MCF 10A (cell line): ENCODE data around the gene ZNF146. TPM values are rescaled to one million over a fixed set of nuclear protein-coding genes. Genes with fewer than 3 reads are reported as not detected.

Experiments
- BruUV-seq: library from RNA; stranded (reverse); fragments of 400-500 nt; replicated peaks from 2 replicates; lab custom pipeline; 2021; lab: Mats Ljungman, UMichigan
- CTCF ChIA-PET: fragments of 300-600 bp; sonication (Branson Sonifier 250); formaldehyde crosslinking; extraction: SDS; loops from one replicate; lab custom pipeline; 2021; ENCODE audit warnings: antibody characterized with exemption, inconsistent platforms; lab: Yijun Ruan, JAX
- POLR2A ChIA-PET: fragments of 300-600, 350-650 bp; sonication (Branson Sonifier 250); formaldehyde crosslinking; extraction: SDS; loops from one replicate; lab custom pipeline; 2020; ENCODE audit warnings: antibody characterized with exemption, inconsistent platforms; lab: Yijun Ruan, JAX
- DNase-seq: peaks from one replicate; pipeline ENCODE4 v3.0.0-alpha.2; 2018; ENCODE audit not compliant: unreplicated experiment
- H3K27ac Mint-ChIP-seq: one replicate; pipeline ENCODE4 v1.8.0; 2022; ENCODE audit warnings: mild to moderate bottlenecking, low read depth, mixed read lengths; ENCODE audit not compliant: unreplicated experiment
- H3K27me3 Mint-ChIP-seq: one replicate; pipeline ENCODE4 v1.8.0; 2022; ENCODE audit warnings: mixed read lengths; ENCODE audit not compliant: insufficient read depth, unreplicated experiment
- H3K36me3 Mint-ChIP-seq: one replicate; pipeline ENCODE4 v1.8.0; 2022; ENCODE audit warnings: mild to moderate bottlenecking, moderate library complexity, mixed read lengths; ENCODE audit not compliant: insufficient read depth, unreplicated experiment
- H3K4me1 Mint-ChIP-seq: one replicate; pipeline ENCODE4 v1.8.0; 2022; ENCODE audit warnings: mixed read lengths; ENCODE audit not compliant: insufficient read depth, unreplicated experiment
- H3K4me3 Mint-ChIP-seq: one replicate; pipeline ENCODE4 v1.8.0; 2022; ENCODE audit warnings: mild to moderate bottlenecking, moderate library complexity, mixed read lengths; ENCODE audit not compliant: unreplicated experiment
- H3K9me3 Mint-ChIP-seq: one replicate; pipeline ENCODE4 v1.8.0; 2022; ENCODE audit warnings: mixed read lengths; ENCODE audit not compliant: unreplicated experiment
- CTCF ChIP-seq: fragments of 200-600 bp; IDR thresholded peaks from one replicate; pipeline ENCODE4 v1.8.0; 2022; ENCODE audit warnings: antibody characterized with exemption, mild to moderate bottlenecking; ENCODE audit not compliant: unreplicated experiment
- intact Hi-C: fragments of 100-400 bp; cut with micrococcal nuclease; formaldehyde crosslinking; loops from 2 replicates; pipeline ENCODE4 v1.14.1; 2022
- total RNA-seq: library from RNA; stranded (reverse); gene quantifications from 2 replicates; pipeline ENCODE4 v1.2.3, GENCODE V29; 2022

Gene ZNF146
- total RNA-seq, 1 experiment from 2014 or later: 132 TPM

DNA sequence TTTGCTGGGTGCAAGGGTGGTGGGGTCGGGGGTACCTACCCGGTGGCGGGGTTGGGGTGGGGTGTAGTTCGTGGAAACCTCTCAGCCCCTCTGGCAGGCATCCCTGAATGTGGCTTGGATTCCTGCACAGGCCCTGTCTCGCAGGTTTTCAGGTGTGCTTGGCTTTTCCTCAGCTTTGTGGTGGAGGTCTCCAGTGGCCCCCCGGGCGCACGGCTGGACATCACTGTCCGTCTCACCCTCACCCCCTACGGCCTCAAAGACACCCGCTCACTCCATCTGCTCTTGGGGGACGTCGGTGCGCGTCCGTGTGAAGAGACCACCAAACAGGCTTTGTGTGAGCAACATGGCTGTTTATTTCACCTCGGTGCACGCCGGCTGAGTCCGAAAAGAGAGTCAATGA lies 44.3 kb downstream of the ZNF146 start:
- no peak overlapping the region for H3K4me3 Mint-ChIP-seq
- intact Hi-C loops: no loop called here

DNA sequence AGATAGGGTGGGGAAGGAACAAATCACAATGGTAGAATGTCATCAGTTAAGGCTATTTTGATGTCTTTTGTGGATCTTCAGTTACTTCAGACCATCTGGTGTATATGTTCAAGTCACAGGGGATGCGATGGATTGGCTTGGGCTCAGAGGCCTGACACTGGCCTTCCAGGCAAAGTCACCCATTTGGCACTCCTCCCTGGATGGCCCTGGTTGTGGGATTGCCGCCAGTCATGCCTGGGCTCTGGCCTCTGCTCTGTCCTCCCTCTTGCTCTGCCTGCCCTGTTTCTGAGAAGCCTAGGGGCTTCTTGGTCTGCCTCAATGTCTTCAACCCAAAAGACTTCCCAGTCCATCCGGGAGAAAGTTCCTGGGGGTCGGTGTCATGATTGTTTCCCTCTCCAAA lies 50.2 kb downstream of the ZNF146 start:
- CTCF ChIA-PET: no interaction called here
- Mint-ChIP-seq H3K27ac (no peak overlapping the region), H3K4me1 (no peaks in the 10 kb centered on the region), H3K27me3 (no peaks in the 10 kb centered on the region), H3K9me3 (peaks cover 29% of the 10 kb centered on the region), H3K4me3 (no peak overlapping the region), H3K36me3 (no peaks in the 10 kb centered on the region)
- DNase-seq: no peak
- no TSS peak for BruUV-seq
- POLR2A ChIA-PET: no interaction called here
- intact Hi-C loops: no loop called here
- TF ChIP-seq CTCF: no peak

More for the DNA sequence above, 44.3 kb downstream of the ZNF146 start:
- ChIA-PET POLR2A (no interaction called here), CTCF (no interaction called here)
- TF ChIP-seq CTCF: no peak
- no peak for DNase-seq
- Mint-ChIP-seq H3K27me3 (no peaks in the 10 kb centered on the region), H3K27ac (no peak overlapping the region), H3K4me1 (no peaks in the 10 kb centered on the region), H3K36me3 (no peaks in the 10 kb centered on the region), H3K9me3 (peaks cover 31% of the 10 kb centered on the region)
- BruUV-seq: no TSS peak

- Mint-ChIP-seq H3K27ac (no peak overlapping the region), H3K4me3 (no peak overlapping the region), H3K4me1 (no peaks in the 10 kb centered on the region), H3K9me3 (peaks cover 29% of the 10 kb centered on the region), H3K36me3 (no peaks in the 10 kb centered on the region), H3K27me3 (no peaks in the 10 kb centered on the region)
- intact Hi-C loops: no loop called here
- POLR2A ChIA-PET: no interaction called here
- CTCF ChIA-PET: no interaction called here
- no peak for TF ChIP-seq CTCF
- BruUV-seq: no TSS peak
- no peak for DNase-seq
Observed at GRCh38 chr19:36265856-36266374, 51.0 kb downstream of the ZNF146 start.

DNA sequence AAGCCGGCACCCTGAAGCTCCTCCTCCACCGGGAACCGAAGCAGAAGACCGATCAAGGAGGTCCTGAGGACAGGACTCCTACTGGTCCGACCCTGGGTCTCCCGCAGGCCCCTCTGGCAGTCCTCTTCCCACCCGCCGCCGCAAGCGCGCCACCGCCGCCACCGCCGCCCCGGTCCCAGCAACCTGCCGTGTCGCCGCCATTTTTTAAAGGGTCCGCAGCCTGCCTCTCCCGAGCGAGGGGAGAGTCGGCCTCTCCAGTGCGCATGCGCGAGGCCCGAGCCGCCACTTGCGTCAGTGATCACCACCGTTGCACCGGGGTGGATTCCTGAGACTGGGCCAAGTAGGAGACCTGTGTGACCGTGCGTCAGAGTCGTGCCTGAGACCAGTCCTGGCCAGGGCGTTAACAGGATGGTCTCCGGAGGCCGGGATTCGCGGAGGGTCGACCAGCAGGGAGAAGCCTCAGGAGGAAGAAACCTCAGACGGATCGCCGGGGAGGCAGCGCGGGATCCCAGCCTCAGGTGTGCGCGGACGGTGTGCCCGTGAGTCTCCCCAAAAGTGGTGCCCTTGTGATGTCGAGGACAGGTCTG lies 51.6 kb downstream of the ZNF146 start:
- ChIA-PET POLR2A (no interaction called here), CTCF (no interaction called here)
- TF ChIP-seq CTCF: no peak
- Mint-ChIP-seq H3K27ac (no peak overlapping the region), H3K4me1 (no peaks in the 10 kb centered on the region), H3K36me3 (no peaks in the 10 kb centered on the region), H3K27me3 (no peaks in the 10 kb centered on the region), H3K4me3 (no peak overlapping the region), H3K9me3 (peaks cover 29% of the 10 kb centered on the region)
- no TSS peak for BruUV-seq
- no peak for DNase-seq
- intact Hi-C loops: no loop called here
